GM23248 (cell line): Measurements from ENCODE around the gene CTNNAL1.

Experiments
- EZH2 ChIP-seq: fragments of 200-600 bp; sonication (generic); IDR thresholded peaks from 2 replicates; pipeline ENCODE4 v1.6.1; 2018; ENCODE audit warnings: antibody characterized with exemption, mild to moderate bottlenecking; ENCODE audit not compliant: insufficient read depth, poor library complexity, severe bottlenecking
- EZH2phosphoT487 ChIP-seq: fragments of 200-600 bp; sonication (generic); IDR thresholded peaks from 2 replicates; pipeline ENCODE4 v1.6.1; 2018; ENCODE audit warnings: antibody characterized with exemption, moderate library complexity, mild to moderate bottlenecking, low read depth; ENCODE audit not compliant: insufficient read depth

- TF ChIP-seq EZH2, result no peak
- no peak for TF ChIP-seq EZH2phosphoT487
Measured at GRCh38 chr9:109030426-109030825, 17.1 kb upstream of the CTNNAL1 start.
